Activated CD8-positive, alpha-beta memory T cell treated with anti-CD3 and anti-CD28 coated beads for 36 hours (primary cell): ENCODE measurements around the gene SYPL2. TPM values are rescaled to one million over a fixed set of nuclear protein-coding genes. Genes with fewer than 3 reads are reported as not detected.

Experiments used
- CTCF ChIA-PET: fragments of 350-600 bp; sonication (Branson Sonifier 250); formaldehyde crosslinking; loops from one replicate; lab custom pipeline; 2021; ENCODE audit warnings: antibody characterized with exemption; lab: Charles Lee
- POLR2A ChIA-PET: fragments of 350-600 bp; sonication (Branson Sonifier 250); formaldehyde crosslinking; loops from one replicate; lab custom pipeline; 2021; ENCODE audit warnings: antibody characterized with exemption; lab: Charles Lee
- total RNA-seq, 2 experiments: library from RNA; stranded (reverse); gene quantifications; one replicate each; pipeline ENCODE4 v1.2.3, GENCODE V29; 2021

SYPL2 gene
- total RNA-seq, 2 experiments from 2014 or later, result 0.06 to 0.13 TPM

DNA sequence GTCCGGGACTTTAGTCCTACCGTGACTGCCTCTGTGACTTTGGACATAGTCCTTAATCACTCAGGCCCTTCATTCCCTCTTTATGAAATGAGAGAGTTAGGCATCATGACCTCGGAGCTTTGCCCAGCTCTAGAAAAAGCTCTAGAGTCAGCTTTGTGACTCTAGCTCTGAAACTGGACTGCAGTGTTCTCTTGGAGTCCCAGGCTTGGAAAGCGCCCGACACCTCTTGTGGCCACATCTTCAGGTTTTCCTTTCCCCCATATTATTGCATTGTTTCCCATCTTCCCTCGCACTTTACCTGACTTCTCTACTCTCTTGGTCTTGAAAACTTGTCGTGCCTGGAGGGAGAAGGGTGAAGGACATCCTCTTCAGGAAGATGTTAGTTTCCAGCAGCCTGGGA lies 55.7 kb downstream of the SYPL2 start:
- ChIA-PET CTCF (interaction anchor here (1.8 to 15.4 kb wide), 2 partner anchors 10 to 21 kb away, joined by 5 to 743 read pairs; partner anchors contain the start of genes AMIGO1, ATXN7L2 and CYB561D1), POLR2A (no interaction called here)

DNA sequence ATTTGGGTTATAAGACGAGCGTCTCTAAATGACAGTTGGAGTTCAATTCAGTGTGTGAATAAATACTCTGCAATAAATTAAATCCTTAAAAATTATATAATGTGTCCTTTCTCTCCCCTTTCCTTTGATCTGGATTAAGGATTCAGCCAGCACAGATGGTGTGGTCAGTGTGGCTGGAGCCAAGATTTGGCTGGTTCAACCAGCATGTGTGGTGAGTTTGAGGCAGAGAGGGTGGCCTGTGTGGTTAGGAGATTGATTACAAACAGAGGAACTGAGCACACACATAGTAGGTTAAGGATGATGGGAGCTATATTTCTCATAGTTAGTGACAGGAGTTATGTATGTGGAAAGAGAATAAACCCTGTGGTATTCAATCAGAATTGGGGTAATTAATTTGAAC lies 57.4 kb downstream of the SYPL2 start:
- POLR2A ChIA-PET, result no interaction called here
- CTCF ChIA-PET, result interaction anchor here (1.3 to 15.4 kb wide), 3 partner anchors 9 to 23 kb away, joined by 3 to 743 read pairs (median 3); partner anchors contain the start of genes AMIGO1, ATXN7L2 and CYB561D1

DNA sequence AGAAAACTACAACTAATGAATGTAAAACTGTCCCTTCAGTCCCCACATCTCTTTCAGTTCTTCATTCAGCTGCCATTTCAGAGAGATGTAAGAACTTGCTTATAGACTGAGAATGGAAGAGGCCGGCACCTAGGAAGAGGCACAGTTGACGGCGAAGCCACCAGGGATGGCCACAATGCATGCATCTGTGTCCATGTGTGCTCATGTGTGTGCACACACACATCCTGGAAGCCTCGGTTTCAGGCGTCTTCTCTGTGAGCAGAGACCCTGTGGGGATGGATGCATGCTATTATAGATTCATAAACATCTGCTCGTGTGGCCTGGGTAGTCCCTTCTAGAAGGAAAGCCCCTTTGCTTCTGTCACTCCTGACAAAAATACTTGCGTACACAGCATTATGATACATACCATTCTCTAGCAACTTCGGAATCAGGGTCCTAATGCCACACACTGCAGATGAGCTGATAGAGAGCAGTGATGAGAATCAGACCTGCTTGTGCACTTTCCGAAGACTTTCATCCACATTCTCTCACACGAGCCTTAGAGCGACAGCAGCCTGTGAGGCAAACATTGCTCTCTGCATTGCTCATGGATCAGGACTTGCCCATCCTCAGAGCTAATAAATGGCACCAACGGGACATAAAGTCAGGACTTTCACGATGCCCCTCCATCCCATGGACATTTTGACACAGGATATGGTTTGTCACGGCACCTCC lies 60.9 kb downstream of the SYPL2 start:
- POLR2A ChIA-PET, result no interaction called here
- CTCF ChIA-PET, result interaction anchor here (15.4 kb wide), 1 partner anchor 26 kb away, joined by 743 read pairs; the partner anchor contains the start of genes AMIGO1, ATXN7L2 and CYB561D1

DNA sequence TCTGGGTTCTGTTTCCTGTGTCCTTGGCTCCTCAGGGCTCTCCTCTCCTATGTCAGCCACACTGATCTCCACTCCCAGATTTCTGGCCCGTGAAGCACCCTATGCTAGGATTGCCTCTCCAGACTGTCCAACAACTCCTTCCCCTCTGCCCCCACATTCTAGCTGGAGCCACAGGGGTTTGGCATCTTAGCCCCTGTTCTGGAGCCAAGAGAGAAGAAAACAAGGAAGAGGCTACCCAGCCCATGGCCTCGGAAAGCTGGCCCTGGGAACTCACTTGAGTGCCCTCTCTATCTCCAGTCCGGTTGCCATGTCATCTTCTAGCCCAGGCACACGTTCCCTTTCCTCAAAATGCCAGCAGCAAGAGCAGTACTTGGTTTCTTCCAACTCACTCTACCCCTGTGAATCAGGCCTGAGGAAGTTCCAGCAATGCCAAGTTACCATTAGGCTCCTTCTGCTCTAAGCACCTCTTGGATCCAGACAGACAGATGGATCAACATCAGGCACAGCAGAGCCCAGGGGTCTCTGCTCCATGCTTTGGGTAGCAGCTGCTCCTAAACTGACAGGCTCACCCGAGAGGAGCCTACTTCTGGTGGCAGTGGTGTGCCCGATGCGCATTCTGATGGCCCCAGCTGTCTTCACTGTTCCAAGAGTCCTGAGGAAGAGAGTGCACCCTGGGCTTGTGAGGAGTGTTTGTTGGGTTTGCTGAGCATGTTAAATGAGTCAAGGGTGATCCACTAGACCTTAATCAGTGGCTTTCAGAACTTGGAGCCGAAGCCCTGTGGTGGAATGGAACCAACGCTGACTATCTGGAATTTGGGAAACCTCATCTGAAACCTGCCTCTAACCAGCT lies 61.7 kb downstream of the SYPL2 start:
- ChIA-PET POLR2A (no interaction called here), CTCF (interaction anchor here (15.4 kb wide), 1 partner anchor 27 kb away, joined by 743 read pairs; the partner anchor contains the start of genes AMIGO1, ATXN7L2 and CYB561D1)

DNA sequence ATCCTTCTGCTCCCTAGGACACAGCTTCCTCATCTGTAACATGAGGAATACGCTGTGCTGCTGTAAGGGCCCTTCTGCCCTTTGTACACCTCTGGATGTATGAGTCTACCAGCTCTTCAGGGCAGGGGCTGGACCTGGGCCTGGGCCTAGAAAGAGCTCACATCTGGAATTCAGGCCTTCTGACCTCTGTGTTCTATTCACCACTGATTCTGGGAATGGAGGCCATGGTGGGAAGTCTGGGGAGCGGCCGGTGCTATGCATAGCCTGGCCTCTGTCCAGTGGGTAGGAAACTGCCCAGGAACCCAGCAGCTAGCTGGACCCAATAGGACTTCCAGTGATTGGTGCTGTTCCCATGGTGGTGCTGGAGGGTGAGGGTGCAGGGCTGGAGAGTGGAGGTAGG lies 62.4 kb downstream of the SYPL2 start:
- ChIA-PET CTCF (interaction anchor here (15.4 kb wide), 1 partner anchor 27 kb away, joined by 743 read pairs; the partner anchor contains the start of genes AMIGO1, ATXN7L2 and CYB561D1), POLR2A (no interaction called here)

DNA sequence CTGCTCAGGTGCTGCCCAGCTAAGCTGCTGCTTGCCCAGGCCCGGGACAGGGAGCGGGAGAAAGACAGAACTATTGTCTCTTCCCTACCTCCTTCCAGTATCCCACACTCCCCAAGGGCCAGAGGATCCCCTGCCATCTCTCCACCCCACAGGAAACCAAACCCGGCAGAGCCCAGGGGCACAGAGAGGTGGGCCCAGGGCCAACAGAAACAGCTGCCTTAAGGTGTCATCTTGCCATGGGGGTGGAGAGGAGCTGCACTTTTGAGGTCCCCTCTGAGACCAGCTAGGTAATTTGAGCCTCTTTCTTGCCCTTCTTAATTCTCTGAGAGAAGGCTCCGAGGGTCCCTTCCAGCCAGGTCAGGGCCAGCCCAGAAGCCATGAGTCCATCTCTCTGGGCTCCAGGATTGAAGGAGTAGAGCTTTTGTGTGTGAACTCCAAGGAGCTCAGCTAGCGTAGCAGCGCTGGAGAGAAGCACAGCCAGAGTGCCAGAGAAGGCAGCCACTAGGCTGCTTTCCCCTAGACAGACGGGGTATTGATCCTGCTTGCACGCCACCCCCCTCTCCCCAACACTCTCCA lies 63.6 kb downstream of the SYPL2 start:
- ChIA-PET CTCF (interaction anchor here (0.6 to 15.4 kb wide), 3 partner anchors 28 to 253 kb away, joined by 3 to 743 read pairs (median 4); partner anchors contain the start of genes AMIGO1, ATXN7L2, CYB561D1 and SORT1), POLR2A (no interaction called here)

DNA sequence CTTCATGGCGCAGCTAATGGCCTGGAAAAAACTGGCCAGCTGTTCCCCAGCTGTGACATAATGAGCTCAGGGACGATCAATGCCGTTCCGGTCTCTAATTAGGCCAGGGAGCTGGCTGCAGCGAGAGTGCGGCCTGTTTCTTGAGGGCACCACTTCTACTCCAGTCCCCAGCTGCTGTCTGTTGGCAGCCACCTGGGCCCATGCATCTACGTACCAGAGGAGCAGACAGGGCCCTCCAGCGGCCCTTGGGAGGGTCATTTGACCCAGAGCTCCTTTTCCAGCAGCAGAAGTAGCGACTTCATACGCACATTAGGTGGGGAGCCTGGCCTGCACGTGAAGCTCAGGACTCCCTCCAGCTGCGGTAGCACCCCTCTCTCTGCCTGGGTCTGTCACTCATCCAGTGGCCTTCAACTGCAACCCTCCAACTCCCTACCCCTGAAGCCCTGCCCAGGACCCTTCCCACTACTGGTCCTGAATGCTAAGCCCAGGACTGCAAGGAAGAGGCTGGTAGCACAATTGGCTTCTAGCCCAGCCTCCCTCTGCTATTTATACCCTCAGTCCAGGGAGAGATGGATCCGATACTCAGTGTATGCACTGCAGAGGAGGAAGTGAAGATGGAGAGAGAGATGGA lies 64.2 kb downstream of the SYPL2 start:
- POLR2A ChIA-PET, result no interaction called here

DNA sequence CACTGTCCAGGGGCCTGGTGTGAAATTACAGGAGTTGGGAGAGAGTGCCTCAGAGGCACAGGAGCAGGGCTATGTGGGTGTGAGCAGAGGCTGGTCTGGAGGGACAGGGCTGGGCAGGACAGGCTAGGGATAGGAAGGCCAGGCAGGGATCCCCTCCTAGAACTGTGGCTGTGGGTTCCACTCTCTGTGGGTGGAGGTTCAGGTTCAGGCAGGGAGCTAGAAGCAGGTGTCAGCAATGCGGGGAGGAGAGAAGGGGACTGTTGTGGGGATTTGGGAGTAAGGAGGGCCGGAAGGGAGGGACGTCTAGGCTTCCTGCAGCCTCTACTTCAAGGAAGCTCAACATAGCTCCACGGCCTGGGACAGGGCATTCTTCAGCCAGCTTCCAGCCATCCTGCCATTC lies 65.0 kb downstream of the SYPL2 start:
- POLR2A ChIA-PET, result interaction anchor here (0.6 to 1.4 kb wide), 2 partner anchors 41 to 491 kb away, joined by 8 to 13 read pairs; no protein-coding TSS in a partner anchor
- CTCF ChIA-PET, result interaction anchor here (1.3 to 15.4 kb wide), 19 partner anchors 9 to 431 kb away, joined by 3 to 743 read pairs (median 11); partner anchors contain the start of genes AMIGO1, ATXN7L2, CYB561D1 and GNAI3

More for the DNA sequence above, 64.2 kb downstream of the SYPL2 start:
- CTCF ChIA-PET, result interaction anchor here (0.6 to 15.4 kb wide), 3 partner anchors 29 to 253 kb away, joined by 3 to 743 read pairs (median 4); partner anchors contain the start of genes AMIGO1, ATXN7L2, CYB561D1 and SORT1

Other genes with a start within 250 kb of the SYPL2 start
- 1 to 10 TPM; 2.7 to 3.3 TPM for gene CELSR2, start 217.0 kb upstream of the SYPL2 start, total RNA-seq
- gene PSRC1, start 183.4 kb upstream of the SYPL2 start, total RNA-seq, result 1 to 10 TPM; 7.3 to 7.5 TPM
- not detected for gene MYBPHL, start 159.5 kb upstream of the SYPL2 start, total RNA-seq
- 1 to 10 TPM; 2.7 to 3.1 TPM for gene SORT1, start 68.6 kb upstream of the SYPL2 start, total RNA-seq
- 100 to 1,000 TPM; 223 to 233 TPM for gene PSMA5, start 40.1 kb upstream of the SYPL2 start, total RNA-seq
- 10 to 100 TPM; 16.5 to 16.8 TPM for gene ATXN7L2, start 17.4 kb downstream of the SYPL2 start, total RNA-seq
- 1 to 10 TPM; 7.1 to 8.2 TPM for gene CYB561D1, start 27.5 kb downstream of the SYPL2 start, total RNA-seq
- gene AMIGO1, start 43.2 kb downstream of the SYPL2 start, total RNA-seq, result 1 to 10 TPM; 2.6 to 3.2 TPM
- gene GPR61, start 73.3 kb downstream of the SYPL2 start, total RNA-seq, result not detected
- 1 to 10 TPM; 9.2 to 9.3 TPM for gene GNAI3, start 82.1 kb downstream of the SYPL2 start, total RNA-seq
- 1 to 10 TPM; 1.3 to 1.4 TPM for gene GNAT2, start 153.1 kb downstream of the SYPL2 start, total RNA-seq
- gene AMPD2, start 153.3 kb downstream of the SYPL2 start, total RNA-seq, result 100 to 1,000 TPM in 1 of 2 experiments, 10 to 100 TPM in 1; 82.3 to 101 TPM
- gene GSTM4, start 189.6 kb downstream of the SYPL2 start, total RNA-seq, result 1 to 10 TPM; 1.4 to 1.8 TPM
- 1 to 10 TPM; 3.1 to 4.1 TPM for gene GSTM2, start 201.5 kb downstream of the SYPL2 start, total RNA-seq
- gene GSTM1, start 221.3 kb downstream of the SYPL2 start, total RNA-seq, result not detected
- not detected for gene GSTM5, start 245.7 kb downstream of the SYPL2 start, total RNA-seq